ENCODE measurements around the gene RAPGEF4.

Gene RAPGEF4

GRCh38 chr2:172977270-172978062, 241.8 kb downstream of the RAPGEF4 start:
- no peak for DNase-seq

- DNase-seq: no peak
Measured at GRCh38 chr2:172978063-172978383, 242.4 kb downstream of the RAPGEF4 start.

- peak; percentile 40 for DNase-seq
Measured at GRCh38 chr2:172985139-172985892, 249.7 kb downstream of the RAPGEF4 start.

GRCh38 chr2:172986040-172986439, 250.4 kb downstream of the RAPGEF4 start:
- no peak for DNase-seq

- no peak for DNase-seq
Measured at GRCh38 chr2:172988728-172989127, 253.1 kb downstream of the RAPGEF4 start.

GRCh38 chr2:172991031-172991430, 255.4 kb downstream of the RAPGEF4 start:
- DNase-seq: no peak

- DNase-seq: no peak
Measured at GRCh38 chr2:172993139-172993538, 257.5 kb downstream of the RAPGEF4 start.

GRCh38 chr2:172993931-172994717, 258.5 kb downstream of the RAPGEF4 start:
- DNase-seq: no peak

GRCh38 chr2:172994864-172995263, 259.2 kb downstream of the RAPGEF4 start:
- DNase-seq: no peak

- DNase-seq: no peak
Measured at GRCh38 chr2:172995323-172996244, 259.9 kb downstream of the RAPGEF4 start.

- DNase-seq: no peak
Measured at GRCh38 chr2:172996387-172996961, 260.8 kb downstream of the RAPGEF4 start.

- DNase-seq: no peak
Measured at GRCh38 chr2:172997031-172997430, 261.4 kb downstream of the RAPGEF4 start.

GRCh38 chr2:172998547-172999272, 263.1 kb downstream of the RAPGEF4 start:
- no peak for DNase-seq

GRCh38 chr2:172999641-173000386, 264.2 kb downstream of the RAPGEF4 start:
- peak; percentile 40 for DNase-seq

- no peak for DNase-seq
Measured at GRCh38 chr2:173001664-173002604, 266.3 kb downstream of the RAPGEF4 start.

GRCh38 chr2:173002751-173003541, 267.3 kb downstream of the RAPGEF4 start:
- peak; percentile 77 for DNase-seq

- DNase-seq: no peak
Measured at GRCh38 chr2:173008786-173009185, 273.1 kb downstream of the RAPGEF4 start.

GRCh38 chr2:173010233-173010632, 274.6 kb downstream of the RAPGEF4 start:
- no peak for DNase-seq

GRCh38 chr2:173016451-173016850, 280.8 kb downstream of the RAPGEF4 start:
- no peak for DNase-seq

Measured in NCI-H510A (cell line).